PFSK-1 (cell line): ENCODE results near the gene FOXO3.

Source experiments
- FOXP2 ChIP-seq: optimal IDR thresholded peaks from 2 replicates; pipeline ENCODE3; 2011; ENCODE audit warnings: borderline replicate concordance, control low read depth, inconsistent platforms; ENCODE audit not compliant: insufficient read depth; ENCODE audit errors: extremely low read length, extremely low read depth
- POLR2AphosphoS5 ChIP-seq: IDR thresholded peaks from 2 replicates; pipeline ENCODE4 v1.6.1; 2012; ENCODE audit warnings: low read depth, mild to moderate bottlenecking, control low read depth, low read length, moderate library complexity
- REST ChIP-seq, 2 experiments: IDR thresholded peaks; 2 replicates each; pipeline versions ENCODE4 v1.6.1 to v1.8.0; 2011 to 2012; ENCODE audit warnings: low read depth in 2 of 2, low read length in 2 of 2, control low read depth in 1 of 2, inconsistent platforms in 1 of 2, mild to moderate bottlenecking in 1 of 2, moderate library complexity in 1 of 2; ENCODE audit not compliant: insufficient read depth in 1 of 2
- SIN3A ChIP-seq: IDR thresholded peaks from 2 replicates; pipeline ENCODE4 v1.6.1; 2012; ENCODE audit warnings: mild to moderate bottlenecking, low read length, moderate library complexity, borderline replicate concordance; ENCODE audit not compliant: insufficient read depth
- TAF1 ChIP-seq: IDR thresholded peaks from 2 replicates; pipeline ENCODE4 v1.6.1; 2012; ENCODE audit warnings: low read length, control low read depth, borderline replicate concordance; ENCODE audit not compliant: insufficient read depth

Gene FOXO3

GRCh38 chr6:108721286-108721685 is 160.6 kb downstream of the FOXO3 start:
- TF ChIP-seq POLR2AphosphoS5 (no peak), TAF1 (no peak), REST (IDR thresholded peaks at IDR 0.05; ENCODE audit: insufficient read depth in 1 of 2, low read depth in 2 of 2, low read length in 2 of 2) (no peak), SIN3A (no peak), FOXP2 (no peak)

- TF ChIP-seq POLR2AphosphoS5 (no peak), SIN3A (no peak), REST (IDR thresholded peaks at IDR 0.05; ENCODE audit: insufficient read depth in 1 of 2, low read depth in 2 of 2, low read length in 2 of 2) (no peak), TAF1 (no peak), FOXP2 (no peak)
Measured at GRCh38 chr6:108723594-108723993, 162.9 kb downstream of the FOXO3 start.

- TF ChIP-seq TAF1 = no peak
- TF ChIP-seq REST (IDR thresholded peaks at IDR 0.05; ENCODE audit: insufficient read depth in 1 of 2, low read depth in 2 of 2, low read length in 2 of 2) = no peak
Measured at GRCh38 chr6:108726726-108727339, 166.1 kb downstream of the FOXO3 start.

GRCh38 chr6:108727966-108728730 is 167.4 kb downstream of the FOXO3 start:
- no peak for TF ChIP-seq REST (IDR thresholded peaks at IDR 0.05; ENCODE audit: insufficient read depth in 1 of 2, low read depth in 2 of 2, low read length in 2 of 2)

GRCh38 chr6:108728826-108729225 is 168.1 kb downstream of the FOXO3 start:
- no peak for TF ChIP-seq REST (IDR thresholded peaks at IDR 0.05; ENCODE audit: insufficient read depth in 1 of 2, low read depth in 2 of 2, low read length in 2 of 2)
- no peak for TF ChIP-seq FOXP2
- TF ChIP-seq POLR2AphosphoS5 = no peak
- no peak for TF ChIP-seq TAF1
- TF ChIP-seq SIN3A = no peak
